TTC549 (cell line): ENCODE data around the gene OPHN1.
"Not testable (repeated sequence)": the region's sequence is repeated elsewhere in the genome, so short reads cannot be mapped to it uniquely, and the experiment has no call there.

Experiments
- FAIRE-seq: peaks from 2 replicates; lab custom pipeline; 2012; peaks lifted over from hg19 to GRCh38; lab: Jason Lieb, UNC

The OPHN1 gene

GRCh38 chrX:68358679-68359078 lies 74.6 kb downstream of the OPHN1 start:
- FAIRE-seq, result no peak

- no peak for FAIRE-seq
Measured at GRCh38 chrX:68355629-68355920, 77.7 kb downstream of the OPHN1 start.

GRCh38 chrX:68354879-68355628 lies 78.2 kb downstream of the OPHN1 start:
- FAIRE-seq, result no peak

- FAIRE-seq, result no peak
Measured at GRCh38 chrX:68345025-68345424, 88.3 kb downstream of the OPHN1 start.

- FAIRE-seq, result no peak
Measured at GRCh38 chrX:68343551-68343950, 89.7 kb downstream of the OPHN1 start.

GRCh38 chrX:68332201-68332731 lies 101.0 kb downstream of the OPHN1 start:
- no peak for FAIRE-seq

- not testable (repeated sequence) for FAIRE-seq
Measured at GRCh38 chrX:68326841-68327240, 106.5 kb downstream of the OPHN1 start.

GRCh38 chrX:68307769-68308168 lies 125.5 kb downstream of the OPHN1 start:
- no peak for FAIRE-seq

GRCh38 chrX:68304602-68305001 lies 128.7 kb downstream of the OPHN1 start:
- no peak for FAIRE-seq

- FAIRE-seq, result no peak
Measured at GRCh38 chrX:68299898-68300297, 133.4 kb downstream of the OPHN1 start.

GRCh38 chrX:68292471-68292870 lies 140.8 kb downstream of the OPHN1 start:
- no peak for FAIRE-seq

- no peak for FAIRE-seq
Measured at GRCh38 chrX:68288127-68288526, 145.2 kb downstream of the OPHN1 start.

- FAIRE-seq, result no peak
Measured at GRCh38 chrX:68287419-68287818, 145.9 kb downstream of the OPHN1 start.

- FAIRE-seq, result no peak
Measured at GRCh38 chrX:68286980-68287379, 146.3 kb downstream of the OPHN1 start.

GRCh38 chrX:68286076-68286475 lies 147.2 kb downstream of the OPHN1 start:
- FAIRE-seq, result no peak

GRCh38 chrX:68284281-68284904 lies 148.9 kb downstream of the OPHN1 start:
- FAIRE-seq, result no peak

- no peak for FAIRE-seq
Measured at GRCh38 chrX:68273887-68274286, 159.4 kb downstream of the OPHN1 start.

GRCh38 chrX:68264793-68265192 lies 168.5 kb downstream of the OPHN1 start:
- not testable (repeated sequence) for FAIRE-seq

- no peak for FAIRE-seq
Measured at GRCh38 chrX:68261060-68261672, 172.1 kb downstream of the OPHN1 start.

GRCh38 chrX:68256990-68257389 lies 176.3 kb downstream of the OPHN1 start:
- FAIRE-seq, result no peak

- FAIRE-seq, result no peak
Measured at GRCh38 chrX:68254738-68255645, 178.3 kb downstream of the OPHN1 start.

GRCh38 chrX:68252664-68253063 lies 180.6 kb downstream of the OPHN1 start:
- FAIRE-seq, result no peak
